HAP-1 (cell line): ENCODE data around the gene CWC27.

Experiments used
- DNase-seq, 2 experiments: peaks; one replicate each; pipeline ENCODE4 v3.0.0-alpha.2; 2016 to 2020; ENCODE audit warnings: low spot score in 2 of 2
- H3K27me3 ChIP-seq: fragments of 250-450 bp; sonication (Bioruptor Pico); 2 replicates; pipeline ENCODE4 v1.5.1; 2020; ENCODE audit warnings: low read depth, mild to moderate bottlenecking, moderate library complexity
- H3K36me3 ChIP-seq: fragments of 250-450 bp; sonication (Bioruptor Pico); replicated peaks from 2 replicates; pipeline ENCODE4 v1.5.1; 2020; ENCODE audit warnings: mild to moderate bottlenecking
- H3K4me1 ChIP-seq: fragments of 250-450 bp; sonication (Bioruptor Pico); 2 replicates; pipeline ENCODE4 v1.5.1; 2020; ENCODE audit warnings: mild to moderate bottlenecking
- H3K4me3 ChIP-seq: fragments of 250-450 bp; sonication (Bioruptor Pico); 2 replicates; pipeline ENCODE4 v1.5.1; 2020; ENCODE audit warnings: mild to moderate bottlenecking, moderate library complexity
- H3K9me3 ChIP-seq: fragments of 250-450 bp; sonication (Bioruptor Pico); 2 replicates; pipeline ENCODE4 v1.5.1; 2020; ENCODE audit warnings: mild to moderate bottlenecking, moderate library complexity
- in situ Hi-C: fragments of 300-500 bp; cut with MboI; formaldehyde crosslinking; loops from 3 replicates; pipeline ENCODE4 v1.14.3; 2020; ENCODE audit warnings: low sequenced_read_pairs, inconsistent platforms, mixed read lengths

CWC27 gene

GRCh38 chr5:65034029-65034812, 265.5 kb downstream of the CWC27 start:
- H3K4me3 ChIP-seq = no peak overlapping the region
- H3K36me3 ChIP-seq = no peaks in the 10 kb centered on the region
- no peaks in the 10 kb centered on the region for H3K27me3 ChIP-seq
- no peaks in the 10 kb centered on the region for H3K9me3 ChIP-seq
- in situ Hi-C loops = loop anchor here (25.0 kb wide), 1 partner anchor 222 kb away; no protein-coding TSS in a partner anchor
- no peak for DNase-seq
- H3K4me1 ChIP-seq = peaks cover 8% of the 10 kb centered on the region

- Histone ChIP-seq H3K9me3 (no peaks in the 10 kb centered on the region), H3K4me3 (peak overlapping the region; percentile 40), H3K36me3 (no peaks in the 10 kb centered on the region), H3K27me3 (no peaks in the 10 kb centered on the region), H3K4me1 (peaks cover 8% of the 10 kb centered on the region)
- in situ Hi-C loops = loop anchor here (25.0 kb wide), 1 partner anchor 223 kb away; no protein-coding TSS in a partner anchor
- no peak for DNase-seq
Observed at GRCh38 chr5:65034813-65035209, 266.1 kb downstream of the CWC27 start.

- H3K9me3 ChIP-seq = no peaks in the 10 kb centered on the region
- H3K27me3 ChIP-seq = no peaks in the 10 kb centered on the region
- peak; percentile 80 to 92 for DNase-seq
- no peaks in the 10 kb centered on the region for H3K36me3 ChIP-seq
- H3K4me1 ChIP-seq = peaks cover 8% of the 10 kb centered on the region
- in situ Hi-C loops = loop anchor here (25.0 kb wide), 1 partner anchor 223 kb away; no protein-coding TSS in a partner anchor
- peak overlapping the region; percentile 40 for H3K4me3 ChIP-seq
Observed at GRCh38 chr5:65035211-65036206, 266.8 kb downstream of the CWC27 start.

GRCh38 chr5:65037831-65038815, 269.4 kb downstream of the CWC27 start:
- H3K27me3 ChIP-seq = no peaks in the 10 kb centered on the region
- in situ Hi-C loops = loop anchor here (25.0 kb wide), 1 partner anchor 226 kb away; no protein-coding TSS in a partner anchor
- no peak overlapping the region for H3K4me3 ChIP-seq
- peak; percentile 30 to 61 for DNase-seq
- no peaks in the 10 kb centered on the region for H3K9me3 ChIP-seq
- peaks cover 8% of the 10 kb centered on the region for H3K4me1 ChIP-seq
- H3K36me3 ChIP-seq = no peaks in the 10 kb centered on the region

GRCh38 chr5:65041296-65042158, 272.8 kb downstream of the CWC27 start:
- H3K9me3 ChIP-seq = no peaks in the 10 kb centered on the region
- H3K27me3 ChIP-seq = no peaks in the 10 kb centered on the region
- in situ Hi-C loops = loop anchor here (25.0 kb wide), 1 partner anchor 229 kb away; no protein-coding TSS in a partner anchor
- no peaks in the 10 kb centered on the region for H3K36me3 ChIP-seq
- no peak for DNase-seq
- H3K4me3 ChIP-seq = no peak overlapping the region
- H3K4me1 ChIP-seq = no peaks in the 10 kb centered on the region

GRCh38 chr5:65043843-65044359, 275.2 kb downstream of the CWC27 start:
- Histone ChIP-seq H3K4me3 (no peak overlapping the region), H3K9me3 (no peaks in the 10 kb centered on the region), H3K27me3 (no peaks in the 10 kb centered on the region), H3K4me1 (no peaks in the 10 kb centered on the region), H3K36me3 (no peaks in the 10 kb centered on the region)
- no peak for DNase-seq
- in situ Hi-C loops = loop anchor here (25.0 kb wide), 1 partner anchor 232 kb away; no protein-coding TSS in a partner anchor

GRCh38 chr5:65047225-65047624, 278.5 kb downstream of the CWC27 start:
- in situ Hi-C loops = loop anchor here (25.0 kb wide), 1 partner anchor 235 kb away; no protein-coding TSS in a partner anchor
- Histone ChIP-seq H3K4me1 (no peaks in the 10 kb centered on the region), H3K4me3 (no peak overlapping the region), H3K9me3 (no peaks in the 10 kb centered on the region), H3K27me3 (no peaks in the 10 kb centered on the region), H3K36me3 (no peaks in the 10 kb centered on the region)
- DNase-seq = no peak

GRCh38 chr5:65047948-65048690, 279.4 kb downstream of the CWC27 start:
- H3K27me3 ChIP-seq = no peaks in the 10 kb centered on the region
- H3K4me3 ChIP-seq = no peak overlapping the region
- no peak for DNase-seq
- H3K9me3 ChIP-seq = no peaks in the 10 kb centered on the region
- no peaks in the 10 kb centered on the region for H3K4me1 ChIP-seq
- no peaks in the 10 kb centered on the region for H3K36me3 ChIP-seq
- in situ Hi-C loops = loop anchor here (25.0 kb wide), 1 partner anchor 236 kb away; no protein-coding TSS in a partner anchor

- no peaks in the 10 kb centered on the region for H3K9me3 ChIP-seq
- no peaks in the 10 kb centered on the region for H3K36me3 ChIP-seq
- no peaks in the 10 kb centered on the region for H3K4me1 ChIP-seq
- in situ Hi-C loops = no loop called here
- DNase-seq = no peak
- no peak overlapping the region for H3K4me3 ChIP-seq
- no peaks in the 10 kb centered on the region for H3K27me3 ChIP-seq
Observed at GRCh38 chr5:65050140-65050539, 281.4 kb downstream of the CWC27 start.

- no peak overlapping the region for H3K4me3 ChIP-seq
- DNase-seq = no peak
- in situ Hi-C loops = no loop called here
Observed at GRCh38 chr5:65050826-65051498, 282.2 kb downstream of the CWC27 start.

GRCh38 chr5:65055938-65056337, 287.2 kb downstream of the CWC27 start:
- H3K9me3 ChIP-seq = no peaks in the 10 kb centered on the region
- DNase-seq = no peak
- no peak overlapping the region for H3K4me3 ChIP-seq
- in situ Hi-C loops = no loop called here
- H3K4me1 ChIP-seq = no peaks in the 10 kb centered on the region
- no peaks in the 10 kb centered on the region for H3K36me3 ChIP-seq
- no peaks in the 10 kb centered on the region for H3K27me3 ChIP-seq

More at GRCh38 chr5:65050826-65051498, 282.2 kb downstream of the CWC27 start:
- no peaks in the 10 kb centered on the region for H3K27me3 ChIP-seq
- no peaks in the 10 kb centered on the region for H3K4me1 ChIP-seq
- H3K9me3 ChIP-seq = no peaks in the 10 kb centered on the region
- no peaks in the 10 kb centered on the region for H3K36me3 ChIP-seq
